ELF-1 (cell line): Measurements from ENCODE around the gene SNX6.
"Not testable (repeated sequence)": the region's sequence is repeated elsewhere in the genome, so short reads cannot be mapped to it uniquely, and the experiment has no call there.

Experiments used
- DNase-seq: peaks from one replicate; pipeline ENCODE4 v3.0.0-alpha.2; 2016; ENCODE audit warnings: low read depth, low spot score

Gene SNX6

DNA sequence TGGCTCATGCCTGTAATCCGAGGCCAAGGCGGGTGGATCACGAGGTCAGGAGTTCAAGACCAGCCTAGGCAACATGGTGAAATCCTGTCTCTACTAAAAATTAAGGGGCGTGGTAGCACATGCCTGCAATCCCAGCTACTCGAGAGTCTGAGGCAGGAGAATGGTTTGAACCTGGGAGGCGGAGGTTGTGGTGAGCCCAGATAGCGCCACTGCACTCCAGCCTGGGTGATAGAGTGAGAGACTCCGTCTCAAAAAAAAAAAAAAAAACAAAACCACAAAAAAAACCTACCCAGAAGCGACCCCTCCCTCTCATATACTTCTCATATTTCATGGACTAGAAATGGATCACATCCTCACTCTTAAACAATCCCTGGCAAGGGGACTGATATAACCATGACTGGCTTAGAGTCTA lies 4.4 kb upstream of the SNX6 start:
- DNase-seq, result not testable (repeated sequence)

DNA sequence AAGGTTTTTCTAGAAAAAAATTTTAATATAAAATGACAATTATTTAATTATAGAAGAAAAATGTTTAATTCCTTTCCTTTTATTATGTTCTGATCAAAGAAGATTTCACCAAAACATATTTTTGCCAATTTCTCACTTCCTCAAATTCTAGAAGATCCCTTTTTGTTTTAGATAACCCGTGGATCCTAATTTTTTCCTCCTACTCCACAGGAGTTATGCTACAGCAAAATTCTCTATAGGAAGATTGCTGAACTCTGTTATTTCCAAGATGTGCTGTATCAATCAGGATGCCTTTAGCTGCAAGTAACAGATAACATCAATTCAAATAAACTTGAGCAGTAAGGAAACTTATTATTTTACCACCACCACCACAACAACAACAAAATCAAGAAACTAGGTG lies 3.8 kb upstream of the SNX6 start:
- no peak for DNase-seq

DNA sequence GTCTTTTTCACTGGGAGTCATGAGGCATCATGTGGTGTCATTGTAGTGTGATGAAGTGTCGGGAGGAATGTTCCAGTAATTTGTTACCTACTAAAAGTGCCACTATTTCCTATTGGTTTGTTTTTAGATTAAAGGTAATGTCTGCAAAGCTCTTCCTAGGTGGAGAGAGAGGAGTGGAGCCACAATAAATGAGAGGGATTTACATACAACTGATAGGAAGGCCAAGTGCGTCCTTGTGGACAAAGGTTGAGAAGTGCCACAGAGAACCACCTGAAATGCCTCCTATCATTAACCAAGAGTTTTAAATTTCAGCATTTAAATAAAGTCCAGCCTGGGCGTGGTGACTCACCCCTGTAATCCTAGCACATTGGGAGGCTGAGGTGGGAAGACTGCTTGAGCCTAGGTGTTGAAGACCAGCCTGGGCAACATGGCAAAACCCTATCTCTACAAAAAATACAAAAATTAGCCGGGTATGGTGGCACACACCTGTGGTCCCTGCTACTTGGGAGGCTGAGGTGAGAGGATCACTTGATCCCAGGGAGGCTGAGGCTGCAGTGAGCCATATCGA lies 2.5 kb upstream of the SNX6 start:
- no peak for DNase-seq

DNA sequence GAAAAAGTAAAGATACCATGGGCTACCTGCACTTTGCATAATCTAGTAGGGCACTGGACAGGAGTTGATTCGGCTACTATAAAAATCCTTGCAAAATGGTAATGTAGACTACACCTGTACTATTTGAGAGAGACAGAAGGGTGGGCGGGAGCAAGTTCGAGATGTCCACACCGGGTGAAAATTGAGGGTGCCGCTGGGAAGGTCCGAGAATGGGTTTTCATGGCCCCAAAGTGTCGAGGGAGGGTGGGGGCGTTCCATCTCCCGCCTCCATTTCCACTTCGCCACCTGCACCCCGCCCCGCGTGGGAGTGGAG lies 648 bp downstream of the SNX6 start:
- no peak for DNase-seq

DNA sequence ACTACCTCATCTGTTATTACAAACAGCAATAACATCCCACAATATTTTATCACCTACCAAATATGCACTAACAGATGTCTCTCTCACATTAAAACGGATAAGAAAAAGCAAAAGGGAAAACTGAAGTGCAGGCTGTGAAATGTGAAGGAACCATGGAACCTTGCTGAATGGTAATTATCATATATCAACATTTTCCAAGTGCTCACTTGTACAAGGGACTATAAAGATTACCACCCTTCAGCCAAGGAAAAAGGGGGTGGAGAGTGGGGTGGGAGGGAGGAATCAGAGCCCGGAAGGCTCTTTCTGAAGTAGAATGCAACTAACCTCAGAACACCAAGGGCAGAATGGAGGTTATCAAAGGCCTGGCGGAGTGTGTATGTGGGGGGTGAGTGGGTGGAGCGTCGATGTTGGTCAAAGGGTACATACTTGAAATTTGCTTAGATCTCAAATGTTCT lies 1.2 kb downstream of the SNX6 start:
- DNase-seq, result no peak

DNA sequence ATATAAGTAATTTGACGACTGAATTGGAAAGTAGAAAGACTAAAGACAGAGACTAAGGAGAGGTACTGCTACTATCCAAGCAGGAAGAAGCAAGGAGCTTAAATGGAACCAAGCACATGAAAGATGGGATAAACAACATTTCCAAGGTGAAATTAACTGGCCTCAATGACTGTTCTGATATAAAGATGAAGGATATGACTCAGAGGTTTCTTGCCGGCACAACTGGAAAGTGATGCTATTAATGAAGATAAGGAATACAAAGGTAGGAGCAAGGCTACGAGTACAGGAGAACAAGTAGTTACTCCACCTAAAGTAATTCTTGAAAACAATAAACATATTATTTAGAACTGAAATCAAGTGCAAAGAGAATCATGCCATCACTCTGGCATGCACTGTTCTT lies 6.4 kb downstream of the SNX6 start:
- DNase-seq, result no peak

DNA sequence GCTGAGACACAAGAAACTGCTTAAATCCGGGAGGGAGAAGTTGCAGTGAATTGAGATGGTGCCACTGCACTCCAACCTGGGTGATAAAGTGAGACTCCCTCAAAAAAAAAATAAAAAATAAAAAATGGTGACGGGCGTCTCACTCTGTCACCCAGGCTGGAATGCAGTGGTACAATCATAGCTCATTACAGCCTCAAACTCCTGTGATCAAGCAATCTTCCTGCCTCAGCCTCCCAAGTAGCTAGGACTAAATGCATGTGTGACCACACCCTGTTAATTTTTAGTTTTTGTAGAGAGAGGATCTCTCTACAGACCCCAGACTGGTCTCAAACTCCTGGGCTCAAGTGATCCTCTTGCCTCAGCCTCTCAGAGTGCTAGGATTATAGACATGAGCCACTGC lies 9.1 kb downstream of the SNX6 start:
- no peak for DNase-seq

DNA sequence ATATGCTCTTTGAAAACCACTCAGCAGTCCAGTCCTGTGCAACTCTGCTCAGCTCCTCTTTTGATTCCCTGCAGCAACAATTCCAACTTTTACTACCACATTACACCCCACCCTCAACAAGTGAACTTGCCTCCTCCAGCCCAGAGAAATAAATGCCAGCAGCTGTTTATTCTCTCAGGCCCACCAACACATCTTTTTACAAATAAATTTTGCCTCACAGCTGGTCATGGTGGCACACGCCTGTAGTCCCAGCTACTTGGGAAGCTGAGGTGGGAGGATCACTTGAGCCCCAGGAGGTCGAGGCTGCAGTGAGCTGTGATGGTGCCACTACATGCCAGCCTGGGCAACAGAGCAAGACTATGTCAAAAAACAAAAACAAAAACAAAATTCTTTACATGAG lies 9.8 kb downstream of the SNX6 start:
- DNase-seq, result no peak

DNA sequence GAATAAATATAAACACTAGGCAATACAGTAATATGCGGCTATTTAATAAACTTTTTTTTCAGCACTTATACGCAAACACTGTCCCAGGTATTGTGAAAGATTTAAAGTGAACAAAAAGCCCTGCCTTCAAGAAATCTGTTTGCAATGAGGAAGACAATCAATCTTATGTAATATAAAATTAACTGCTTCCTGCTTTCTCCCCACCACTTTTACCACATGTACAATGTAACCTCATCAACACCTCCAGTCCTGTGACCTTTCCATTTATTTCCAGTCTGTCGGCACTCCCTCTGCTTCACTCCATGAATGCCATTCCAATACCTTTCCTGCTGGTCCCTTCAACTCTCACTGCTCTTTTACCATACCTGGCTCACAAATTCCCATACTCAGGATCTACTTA lies 10.5 kb downstream of the SNX6 start:
- no peak for DNase-seq

DNA sequence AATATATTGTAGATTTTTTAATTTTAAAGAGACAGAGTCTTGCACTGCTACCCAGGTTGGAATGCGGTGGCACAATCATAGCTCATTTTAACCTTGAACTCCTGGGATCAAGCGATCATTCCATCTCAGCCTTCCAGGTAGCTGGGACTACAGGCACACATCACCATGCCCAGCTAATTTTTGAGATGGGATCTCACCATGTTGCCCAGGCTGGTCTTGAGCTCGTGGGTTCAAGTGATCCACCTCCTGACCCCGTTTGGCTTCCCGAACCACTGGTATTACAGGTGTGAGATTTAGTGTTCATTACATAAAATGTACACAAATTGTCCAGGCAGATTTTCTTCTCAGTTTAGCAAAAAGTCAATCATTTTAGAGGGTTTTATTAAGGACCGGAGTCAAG lies 13.6 kb downstream of the SNX6 start:
- DNase-seq, result no peak

DNA sequence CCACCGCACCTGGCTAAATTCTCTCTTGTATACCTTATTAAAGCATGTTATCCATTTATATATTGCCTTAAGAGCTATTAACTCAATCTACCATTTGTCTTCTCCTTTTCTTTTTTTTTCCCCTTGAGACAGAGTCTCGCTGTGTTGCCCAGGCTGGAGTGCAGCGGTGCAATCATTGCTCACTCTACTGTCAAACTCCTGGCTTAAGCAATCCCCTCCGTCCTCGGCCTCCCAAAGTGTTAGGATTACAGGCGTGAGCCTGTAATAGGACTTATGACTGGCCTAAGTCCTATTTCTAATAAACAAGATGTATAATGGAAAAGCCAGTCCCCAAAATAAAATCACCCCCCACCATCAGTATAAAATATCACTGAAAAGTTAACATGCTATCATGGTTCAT lies 14.4 kb downstream of the SNX6 start:
- DNase-seq, result no peak

DNA sequence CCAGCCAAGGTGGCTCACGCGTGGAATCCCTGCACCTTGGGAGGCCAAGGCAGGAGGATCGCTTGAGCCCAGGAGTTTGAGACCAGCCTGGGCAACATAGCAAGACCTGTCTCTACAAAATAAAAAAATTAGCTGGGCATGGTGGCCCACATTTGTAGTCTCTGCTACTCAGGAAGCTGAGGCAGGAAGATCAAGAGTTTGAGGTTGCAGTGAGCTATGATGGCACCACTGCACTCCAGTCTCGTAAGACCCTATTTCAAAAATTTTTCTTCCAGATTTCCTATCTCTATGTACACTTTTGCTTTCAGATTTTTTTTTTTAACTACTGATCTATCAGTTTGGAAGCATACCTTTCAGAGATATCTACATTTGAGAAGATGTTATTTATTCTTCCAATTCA lies 15.3 kb downstream of the SNX6 start:
- DNase-seq, result no peak

DNA sequence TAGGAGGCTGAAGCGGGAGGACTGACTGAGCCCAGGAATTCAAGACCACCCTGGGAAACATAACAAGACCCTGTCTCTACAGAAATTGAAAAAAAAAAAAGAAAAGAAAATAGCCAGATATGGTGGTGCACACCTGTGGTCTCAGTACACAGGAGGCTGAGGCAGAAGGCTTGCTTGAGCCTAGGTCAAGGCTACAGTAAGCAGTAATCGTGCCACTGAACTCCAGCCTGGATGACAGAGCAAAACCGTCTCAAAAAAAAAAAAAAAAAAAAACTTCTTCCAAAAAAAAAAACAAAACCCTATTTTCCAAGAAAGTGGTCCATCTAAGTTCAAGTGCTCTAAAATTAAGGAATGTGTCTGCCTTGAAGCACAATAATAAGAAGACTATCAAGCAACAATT lies 19.8 kb downstream of the SNX6 start:
- DNase-seq, result no peak

DNA sequence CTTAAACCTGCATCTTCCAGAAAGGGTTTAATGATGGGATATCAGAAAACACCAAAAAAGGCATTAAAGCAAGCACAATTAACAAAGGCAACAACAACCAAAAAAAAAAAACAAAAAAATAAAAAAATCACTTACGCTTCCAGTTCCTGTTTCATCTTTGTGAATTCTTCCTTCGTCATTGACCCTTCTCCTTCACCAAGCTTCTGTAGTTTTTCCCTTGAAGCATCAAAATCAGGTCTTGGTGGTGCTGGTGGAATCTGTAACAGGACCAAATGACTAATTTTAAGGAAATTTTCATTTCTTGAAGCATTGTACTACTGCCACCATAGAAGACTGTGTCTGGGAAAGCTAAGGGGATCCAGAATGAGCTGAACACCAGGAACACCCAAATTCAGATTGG lies 24.5 kb downstream of the SNX6 start:
- no peak for DNase-seq

DNA sequence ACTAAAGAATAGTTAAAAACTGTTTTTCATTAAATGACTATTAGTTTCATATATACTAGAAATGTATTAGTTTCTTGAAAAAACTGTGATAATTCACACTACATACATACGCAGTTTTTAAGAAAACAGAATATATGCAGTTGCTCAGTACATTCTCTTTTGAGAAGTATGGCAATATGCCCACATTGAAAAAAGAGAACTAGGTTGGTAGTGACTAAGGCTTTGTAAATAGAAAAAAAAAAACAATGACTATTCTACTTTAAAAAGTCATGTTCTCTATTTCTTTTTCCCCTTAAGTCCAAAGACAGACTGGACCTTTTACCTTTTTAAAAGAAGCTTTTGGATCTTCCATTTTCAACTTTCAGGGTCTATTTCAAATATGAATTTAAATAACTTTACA lies 25.0 kb downstream of the SNX6 start:
- DNase-seq, result no peak

DNA sequence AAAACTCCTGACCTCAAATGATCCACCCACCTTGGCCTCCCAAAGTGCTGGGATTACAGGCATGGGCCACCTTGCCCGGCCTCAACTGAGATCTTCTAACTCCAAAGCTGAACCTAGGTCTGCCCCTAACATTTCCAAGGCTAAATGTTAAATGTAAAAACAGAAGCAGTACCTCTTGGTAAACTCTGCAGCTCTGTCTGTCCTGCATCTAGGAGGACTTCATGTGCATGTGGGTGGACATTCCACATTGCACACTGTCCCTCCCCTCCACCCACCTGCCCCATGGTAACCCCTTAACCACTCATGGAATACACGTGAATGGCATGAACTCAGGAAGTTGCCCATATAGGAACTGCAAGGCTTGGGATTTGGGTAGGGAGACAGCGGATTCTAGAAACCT lies 33.1 kb downstream of the SNX6 start:
- DNase-seq, result no peak

DNA sequence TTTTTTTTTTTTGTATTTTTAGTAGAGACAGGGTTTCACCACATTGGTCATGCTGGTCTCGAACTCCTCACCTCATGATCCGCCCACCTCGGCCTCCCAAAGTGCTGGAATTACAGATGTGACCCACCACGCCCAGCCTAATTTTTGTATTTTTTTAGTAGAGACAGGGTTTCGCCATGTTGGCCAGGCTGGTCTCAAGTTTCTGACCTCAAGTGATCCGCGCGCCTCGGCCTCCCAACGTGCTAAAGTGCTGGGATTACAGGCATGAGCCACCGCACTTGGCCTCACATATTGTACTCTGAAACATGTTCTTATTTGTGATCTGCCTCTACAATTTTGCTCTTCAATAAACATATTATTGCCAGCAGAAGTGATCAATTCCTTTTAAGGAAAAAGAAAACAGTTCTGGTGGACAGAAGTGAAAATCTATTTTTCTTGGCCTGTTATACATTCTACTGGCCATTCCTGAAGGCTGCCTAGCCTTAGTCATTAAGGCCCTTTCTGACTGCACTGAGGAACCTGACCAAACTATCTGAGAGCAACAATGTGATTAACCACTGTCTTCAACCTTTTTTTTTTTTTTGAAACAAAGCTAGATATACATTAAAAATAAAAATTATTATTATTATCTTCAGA lies 36.1 kb downstream of the SNX6 start:
- no peak for DNase-seq

DNA sequence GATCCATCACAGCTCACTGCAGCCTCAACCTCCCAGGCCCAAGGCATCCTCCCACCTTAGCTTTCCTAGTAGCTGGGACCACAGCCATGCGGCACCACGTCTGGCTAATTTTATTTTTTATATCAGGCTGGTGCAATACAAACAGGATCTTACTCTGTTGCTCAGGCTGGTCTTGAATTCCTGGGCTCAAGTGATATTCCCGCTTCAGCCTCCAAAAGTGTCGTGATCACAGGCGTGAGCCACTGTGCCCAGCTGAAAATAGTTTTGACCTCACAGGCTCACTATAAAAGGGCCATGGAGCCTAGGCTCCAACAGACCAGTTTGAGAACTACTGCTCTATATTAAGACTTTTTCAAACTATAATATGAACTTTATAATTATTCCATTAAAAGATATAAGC lies 37.3 kb downstream of the SNX6 start:
- DNase-seq, result no peak

DNA sequence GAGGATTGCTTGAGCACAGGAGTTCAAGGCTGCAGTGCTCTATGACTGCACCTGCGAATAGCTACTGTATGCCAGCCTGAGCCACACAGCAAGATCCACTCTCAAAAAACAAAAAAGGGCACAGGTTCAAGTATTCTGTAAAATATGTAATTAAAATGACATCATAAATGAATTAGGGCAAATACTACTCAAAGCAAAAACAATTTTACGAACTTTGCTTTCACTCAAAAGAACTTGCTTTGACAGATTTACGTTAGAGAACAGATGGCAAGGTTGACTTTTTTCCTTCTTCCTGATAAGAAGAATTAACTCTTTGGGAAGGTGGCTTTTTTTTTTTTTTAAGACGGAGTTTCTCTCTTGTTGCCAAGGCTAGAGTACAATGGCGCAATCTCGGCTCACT lies 46.4 kb downstream of the SNX6 start:
- no peak for DNase-seq

DNA sequence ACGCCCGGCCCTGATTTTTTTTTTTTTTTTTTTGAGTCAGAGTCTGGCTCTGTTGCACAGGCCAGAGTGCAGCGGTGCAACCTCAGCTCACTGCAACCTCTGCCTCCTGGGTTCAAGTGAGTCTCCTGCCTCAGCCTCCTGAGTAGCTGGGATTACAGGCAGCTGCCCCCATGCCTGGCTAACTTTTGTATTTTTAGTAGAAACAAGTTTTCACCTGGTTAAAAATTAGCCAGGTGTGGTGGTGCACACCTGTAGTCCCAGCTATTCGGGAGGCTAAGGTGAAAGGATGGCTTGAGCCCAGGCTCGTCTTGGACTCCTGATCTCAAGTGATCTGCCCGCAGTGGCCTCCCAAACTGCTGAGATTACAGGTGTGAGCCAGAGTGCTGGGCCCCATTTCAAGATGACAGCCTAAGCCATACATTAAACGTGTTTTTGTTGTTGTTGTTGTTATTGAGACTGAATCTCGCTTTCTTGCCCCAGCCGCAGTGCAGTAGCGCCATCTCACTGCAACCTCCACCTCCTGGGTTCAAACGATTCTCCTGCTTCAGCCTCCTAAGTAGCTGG lies 47.7 kb downstream of the SNX6 start:
- DNase-seq, result no peak

DNA sequence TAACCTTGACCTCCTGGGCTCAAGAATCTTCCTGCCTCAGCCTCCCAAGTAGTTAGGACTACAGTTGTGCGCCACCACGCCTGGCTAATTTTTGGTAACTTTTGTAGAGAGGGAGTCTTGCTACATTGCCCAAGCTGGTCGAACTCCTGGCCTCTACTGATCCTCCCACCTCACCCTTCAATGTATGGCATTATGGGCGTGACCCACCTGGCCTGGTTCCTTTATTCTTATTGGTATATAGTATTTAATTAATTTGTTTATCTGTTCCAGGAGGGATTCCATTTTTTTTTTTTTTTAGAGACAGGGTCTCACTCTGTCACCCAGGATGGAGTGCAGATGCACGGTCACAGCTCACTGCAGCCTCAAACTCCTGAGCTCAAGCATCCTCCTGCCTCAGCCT lies 49.6 kb downstream of the SNX6 start:
- no peak for DNase-seq

DNA sequence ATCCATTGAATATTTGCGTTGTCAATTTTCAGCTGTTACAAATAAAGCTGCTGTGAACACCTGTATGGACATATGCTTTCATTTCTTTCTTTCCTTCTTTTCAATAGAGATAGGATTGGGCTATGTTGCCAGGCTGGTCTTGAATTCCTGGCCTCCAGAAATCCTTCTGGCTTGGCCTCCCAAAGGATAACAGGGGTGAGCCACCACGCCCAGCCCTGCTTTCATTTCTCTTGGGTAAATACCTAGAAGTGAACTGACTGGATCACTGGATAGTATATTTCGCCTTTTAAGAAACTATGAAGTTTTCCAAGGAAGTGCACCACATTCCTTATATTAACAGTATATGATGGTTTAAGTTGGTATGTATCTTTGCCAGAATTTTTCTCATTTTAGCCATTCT lies 58.2 kb downstream of the SNX6 start:
- DNase-seq, result no peak

DNA sequence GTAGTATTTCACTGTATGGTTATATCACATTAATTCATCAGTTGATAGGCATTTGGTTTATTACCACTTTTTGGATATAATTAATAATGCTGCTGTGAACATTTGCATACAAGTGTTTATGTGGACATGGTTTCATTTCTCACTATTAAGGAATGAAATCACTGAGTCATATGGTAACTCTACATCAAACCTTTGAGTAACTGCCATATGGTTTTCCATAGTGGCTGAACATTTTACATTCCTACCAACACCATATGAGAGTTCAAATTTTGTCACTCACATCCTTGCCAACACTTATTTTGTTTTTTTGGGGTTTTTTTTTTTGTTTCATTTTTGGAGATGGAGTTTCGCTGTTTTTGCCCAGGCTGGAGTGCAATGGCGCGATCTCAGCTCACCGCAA lies 60.2 kb downstream of the SNX6 start:
- DNase-seq, result no peak

DNA sequence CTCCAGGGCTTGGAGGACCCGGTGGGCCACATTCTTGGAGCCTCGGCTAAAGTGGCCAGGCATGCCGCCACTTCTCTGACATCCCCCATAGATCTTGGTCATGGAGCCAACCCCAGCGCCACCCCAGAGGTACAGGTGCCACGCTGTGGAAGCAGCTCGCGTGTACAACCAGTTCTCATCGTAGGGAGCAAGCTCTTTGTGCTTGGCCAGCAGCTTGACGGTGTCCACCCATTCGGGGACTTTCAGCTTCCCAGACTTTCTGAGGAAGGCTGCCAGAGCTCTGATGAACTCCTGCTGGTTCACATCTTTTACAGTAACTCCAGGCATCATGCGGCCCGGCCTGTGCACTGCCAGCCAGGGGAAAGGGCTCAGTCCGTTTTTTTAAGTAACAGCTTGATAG lies 61.1 kb downstream of the SNX6 start:
- DNase-seq, result no peak
